ENCODE data around the gene RAD51. TPM values are rescaled to one million over a fixed set of nuclear protein-coding genes. Genes with fewer than 3 reads are reported as not detected.

Gene RAD51
- total RNA-seq, 1 donor from 2014 or later, result 0.88 TPM

DNA sequence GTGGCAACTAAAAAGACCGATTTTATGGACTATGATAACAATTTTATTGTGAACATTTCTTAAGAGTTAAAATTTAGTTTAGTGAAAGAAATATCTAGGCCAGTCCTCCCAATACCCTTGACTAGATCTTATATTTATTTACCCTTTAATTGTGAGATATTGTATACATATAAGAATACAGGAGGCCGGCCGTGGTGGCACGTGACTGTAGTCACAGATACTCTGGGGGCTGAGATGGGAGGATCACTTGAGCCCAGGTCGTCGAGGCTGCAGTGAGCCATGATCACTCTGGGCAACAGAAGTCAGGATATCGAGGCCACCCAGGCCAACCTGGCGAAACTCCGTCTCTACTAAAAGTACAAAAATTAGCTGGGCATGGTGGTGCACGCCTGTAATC lies 60.8 kb downstream of the RAD51 start:
- peak overlapping the region; percentile 81 for H3K27ac ChIP-seq (replicated peaks)
- H3K36me3 ChIP-seq, result peaks cover 15% of the 10 kb centered on the region
- TF ChIP-seq, protein P1, sequence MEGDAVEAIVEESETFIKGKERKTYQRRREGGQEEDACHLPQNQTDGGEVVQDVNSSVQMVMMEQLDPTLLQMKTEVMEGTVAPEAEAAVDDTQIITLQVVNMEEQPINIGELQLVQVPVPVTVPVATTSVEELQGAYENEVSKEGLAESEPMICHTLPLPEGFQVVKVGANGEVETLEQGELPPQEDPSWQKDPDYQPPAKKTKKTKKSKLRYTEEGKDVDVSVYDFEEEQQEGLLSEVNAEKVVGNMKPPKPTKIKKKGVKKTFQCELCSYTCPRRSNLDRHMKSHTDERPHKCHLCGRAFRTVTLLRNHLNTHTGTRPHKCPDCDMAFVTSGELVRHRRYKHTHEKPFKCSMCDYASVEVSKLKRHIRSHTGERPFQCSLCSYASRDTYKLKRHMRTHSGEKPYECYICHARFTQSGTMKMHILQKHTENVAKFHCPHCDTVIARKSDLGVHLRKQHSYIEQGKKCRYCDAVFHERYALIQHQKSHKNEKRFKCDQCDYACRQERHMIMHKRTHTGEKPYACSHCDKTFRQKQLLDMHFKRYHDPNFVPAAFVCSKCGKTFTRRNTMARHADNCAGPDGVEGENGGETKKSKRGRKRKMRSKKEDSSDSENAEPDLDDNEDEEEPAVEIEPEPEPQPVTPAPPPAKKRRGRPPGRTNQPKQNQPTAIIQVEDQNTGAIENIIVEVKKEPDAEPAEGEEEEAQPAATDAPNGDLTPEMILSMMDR (IDR thresholded peaks at IDR 0.05; ENCODE audit: borderline replicate concordance), result no peak
- H3K27me3 ChIP-seq (ENCODE audit: low read depth), result no peaks in the 10 kb centered on the region
- no peaks in the 10 kb centered on the region for H3K9me3 ChIP-seq (replicated peaks)
- peaks cover 26% of the 10 kb centered on the region for H3K4me1 ChIP-seq
- H3K4me3 ChIP-seq, result peak overlapping the region; percentile 92
- intact Hi-C loops (cut with micrococcal nuclease), result no loop called here
- DNase-seq, result no peak

DNA sequence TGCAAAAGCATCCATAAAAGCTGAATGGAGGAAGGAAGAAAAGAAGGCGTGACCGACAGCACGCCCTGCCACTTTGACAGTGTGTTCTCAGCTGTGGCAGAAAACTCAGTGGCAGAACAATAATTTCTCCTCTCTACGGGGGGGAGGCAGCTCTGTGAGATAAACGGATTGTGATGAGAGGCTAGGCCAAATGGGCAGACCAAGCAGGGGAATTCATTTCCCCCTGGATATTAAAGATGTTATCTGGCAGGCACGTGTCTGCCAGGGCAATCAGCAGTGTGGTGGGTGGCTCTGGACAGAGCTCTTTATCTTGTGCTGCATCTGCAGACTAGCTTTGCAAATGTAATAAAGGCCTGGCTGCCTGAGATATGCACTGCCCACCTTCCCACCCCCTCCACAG lies 62.0 kb downstream of the RAD51 start:
- intact Hi-C loops (cut with micrococcal nuclease), result no loop called here
- no peak for DNase-seq
- no peaks in the 10 kb centered on the region for H3K9me3 ChIP-seq (replicated peaks)

DNA sequence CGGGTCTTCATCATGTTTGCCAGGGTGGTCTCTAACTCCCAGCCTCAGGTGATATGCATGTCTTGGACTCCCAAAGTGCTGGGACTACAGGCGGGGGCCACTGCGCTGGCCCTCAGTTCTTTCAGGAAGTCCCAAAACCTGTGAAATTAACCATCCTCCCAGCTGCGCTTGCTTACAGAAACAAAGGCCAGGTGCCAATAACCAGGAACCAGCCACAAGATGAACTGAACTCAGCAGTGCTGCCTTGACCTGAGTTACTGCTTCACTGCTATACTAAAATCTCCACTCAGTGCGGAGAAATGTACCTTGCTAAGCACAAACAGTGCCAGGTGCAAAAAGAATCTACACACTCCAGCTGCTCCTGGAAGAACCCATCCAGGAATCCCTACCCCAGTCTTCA lies 65.0 kb downstream of the RAD51 start:
- no peaks in the 10 kb centered on the region for H3K27me3 ChIP-seq (ENCODE audit: low read depth)
- no peak for DNase-seq
- no peaks in the 10 kb centered on the region for H3K9me3 ChIP-seq (replicated peaks)
- no peaks in the 10 kb centered on the region for H3K36me3 ChIP-seq
- intact Hi-C loops (cut with micrococcal nuclease), result no loop called here
- no peak overlapping the region for H3K4me3 ChIP-seq
- peaks cover 31% of the 10 kb centered on the region for H3K4me1 ChIP-seq
- TF ChIP-seq, protein P1 (IDR thresholded peaks at IDR 0.05; ENCODE audit: borderline replicate concordance), result no peak
- H3K27ac ChIP-seq (replicated peaks), result no peak overlapping the region

More for the DNA sequence above, 62.0 kb downstream of the RAD51 start:
- Histone ChIP-seq H3K36me3 (peaks cover 4% of the 10 kb centered on the region), H3K27me3 (ENCODE audit: low read depth) (no peaks in the 10 kb centered on the region), H3K4me1 (peaks cover 26% of the 10 kb centered on the region), H3K4me3 (no peak overlapping the region), H3K27ac (replicated peaks) (no peak overlapping the region)
- TF ChIP-seq, protein P1 (IDR thresholded peaks at IDR 0.05; ENCODE audit: borderline replicate concordance), result no peak

DNA sequence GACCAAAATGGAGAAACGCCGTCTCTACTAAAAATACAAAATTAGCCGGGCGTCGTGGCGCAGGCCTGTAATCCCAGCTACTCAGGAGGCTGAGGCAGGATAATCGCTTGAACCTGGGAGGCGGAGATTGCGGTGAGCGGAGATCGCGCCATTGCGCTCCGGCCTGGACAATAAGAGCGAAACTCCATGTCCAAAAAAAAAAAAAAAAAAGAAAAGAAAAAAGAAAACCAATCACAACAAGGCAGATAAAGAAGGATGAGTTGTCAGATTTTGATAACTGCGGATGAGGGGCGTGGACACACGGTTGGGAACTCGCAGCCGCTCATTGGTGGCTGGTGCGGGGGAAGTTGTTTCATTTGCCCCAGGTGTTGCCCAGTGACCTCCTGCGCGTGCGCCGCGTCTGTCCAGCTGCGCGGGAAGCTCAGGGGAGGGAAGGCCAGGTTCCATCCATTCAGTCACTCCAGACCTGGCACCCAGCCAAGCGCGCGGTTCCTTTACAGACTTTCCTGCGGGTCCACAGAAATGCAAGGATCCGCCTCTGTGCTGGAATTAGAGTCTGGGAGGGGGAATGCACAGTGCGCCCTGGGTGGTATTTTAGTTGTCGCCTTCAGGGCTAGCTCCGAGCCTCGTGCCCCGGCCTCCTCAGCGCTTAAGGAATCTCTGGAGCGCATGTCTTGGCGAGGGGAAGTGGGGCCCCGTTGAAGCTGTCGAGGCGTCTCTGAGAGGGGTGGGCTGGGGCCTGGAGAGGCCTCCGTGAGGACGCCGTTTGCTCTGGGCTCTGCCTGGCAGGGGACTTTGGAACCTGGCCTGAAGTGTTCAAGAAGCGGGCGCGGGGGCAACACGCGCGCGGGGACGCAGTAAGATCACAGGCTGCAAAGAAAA lies 68.2 kb downstream of the RAD51 start:
- Histone ChIP-seq H3K27me3 (ENCODE audit: low read depth) (no peaks in the 10 kb centered on the region), H3K4me1 (peaks cover 27% of the 10 kb centered on the region), H3K9me3 (replicated peaks) (no peaks in the 10 kb centered on the region), H3K4me3 (peak overlapping the region; percentile 69), H3K36me3 (peaks cover 12% of the 10 kb centered on the region), H3K27ac (replicated peaks) (peak overlapping the region; percentile 80)
- TF ChIP-seq, protein P1 (IDR thresholded peaks at IDR 0.05; ENCODE audit: borderline replicate concordance), result no peak
- intact Hi-C loops (cut with micrococcal nuclease), result no loop called here
- DNase-seq, result peak; percentile 56

DNA sequence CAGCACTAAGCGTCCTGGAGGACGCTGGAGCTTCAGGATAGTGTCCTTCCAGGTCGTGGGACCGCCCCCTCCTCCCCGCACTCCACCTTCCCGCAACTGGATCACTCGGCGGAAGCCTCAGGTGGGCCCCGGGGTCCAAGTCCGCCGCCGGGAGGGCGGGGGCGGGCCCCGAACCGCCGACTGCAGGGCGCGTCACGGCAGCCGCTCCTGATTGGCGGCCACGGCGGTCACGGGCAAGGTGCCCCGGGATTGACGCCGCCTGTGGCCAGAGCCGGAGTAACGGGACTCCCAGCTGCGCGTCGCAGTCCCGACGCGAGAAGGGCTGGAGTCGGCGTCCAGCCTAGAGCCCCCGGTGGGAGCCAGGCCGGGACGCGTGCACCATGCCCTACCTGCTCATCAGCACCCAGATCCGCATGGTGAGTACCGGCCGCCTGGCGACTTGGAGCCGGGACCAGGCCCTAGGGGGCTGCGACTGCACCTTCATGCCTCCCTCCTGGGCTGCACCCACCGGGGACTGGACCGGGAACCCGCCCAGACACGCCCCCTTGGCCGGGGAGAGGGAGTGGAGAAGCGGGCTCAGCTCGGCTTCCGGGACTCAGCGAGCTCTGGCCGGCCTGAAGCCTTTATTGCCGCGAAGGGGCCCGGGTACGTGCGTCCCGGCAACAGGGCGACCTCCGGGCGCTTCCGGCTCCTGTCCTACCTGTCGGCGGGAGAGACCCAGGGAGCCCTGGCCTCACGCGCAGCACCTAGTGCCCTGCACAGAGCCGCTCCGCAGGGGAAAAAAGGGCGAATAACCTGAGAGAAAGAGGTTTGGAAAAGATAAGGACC lies 69.0 kb downstream of the RAD51 start, which contains the start of gene GCHFR:
Gene GCHFR, plus strand, starts transcription at position 268 of the 828 bp plus-strand sequence. Its CDS starts 113 bp downstream, at position 381.
- peaks cover 29% of the 10 kb centered on the region for H3K4me1 ChIP-seq
- intact Hi-C loops (cut with micrococcal nuclease), result no loop called here
- peaks cover 12% of the 10 kb centered on the region for H3K36me3 ChIP-seq
- H3K27me3 ChIP-seq (ENCODE audit: low read depth), result no peaks in the 10 kb centered on the region
- TF ChIP-seq, protein P1 (IDR thresholded peaks at IDR 0.05; ENCODE audit: borderline replicate concordance), result peak; percentile 58
- no peaks in the 10 kb centered on the region for H3K9me3 ChIP-seq (replicated peaks)
- H3K4me3 ChIP-seq, result peak within 1 kb of the TSS; percentile 69
- DNase-seq, result peak; percentile 78
- peak within 1 kb of the TSS; percentile 80 for H3K27ac ChIP-seq (replicated peaks)

Measured in left ventricle myocardium inferior (tissue), 1 donor.